H7 (cell line): ENCODE measurements around the gene LUM. TPM values are rescaled to one million over a fixed set of nuclear protein-coding genes. Genes with fewer than 3 reads are reported as not detected.

Source experiments
- DNase-seq: peaks from one replicate; pipeline ENCODE4 v3.0.0; 2012
- H3K27me3 ChIP-seq: 2 replicates; pipeline ENCODE4 v1.6.0; 2011; ENCODE audit warnings: mild to moderate bottlenecking, low read length; ENCODE audit not compliant: control insufficient read depth, insufficient read depth
- H3K36me3 ChIP-seq: replicated peaks from 2 replicates; pipeline ENCODE4 v1.5.1; 2011; ENCODE audit warnings: low read length; ENCODE audit not compliant: control insufficient read depth, insufficient read depth
- H3K4me3 ChIP-seq: 2 replicates; pipeline ENCODE4 v1.5.1; 2011; ENCODE audit warnings: low read depth, mild to moderate bottlenecking, control low read depth, low read length, moderate library complexity; ENCODE audit not compliant: insufficient read depth
- total RNA-seq: library from RNA; depleted of rRNA; stranded (reverse); fragments of >200 nt; shearing (Covaris generic); gene quantifications from 2 replicates; pipeline ENCODE4 v1.2.3, GENCODE V29; 2014

Gene LUM
- total RNA-seq, 1 experiment from 2014 or later = not detected

GRCh38 chr12:91073426-91073825 lies 37.9 kb downstream of the LUM start:
- H3K36me3 ChIP-seq = no peaks in the 10 kb centered on the region
- H3K4me3 ChIP-seq = no peak overlapping the region
- no peak for DNase-seq
- no peaks in the 10 kb centered on the region for H3K27me3 ChIP-seq

- Histone ChIP-seq H3K4me3 (no peak overlapping the region), H3K36me3 (no peaks in the 10 kb centered on the region), H3K27me3 (no peaks in the 10 kb centered on the region)
- DNase-seq = no peak
Measured at GRCh38 chr12:91072931-91073330, 38.4 kb downstream of the LUM start.

- Histone ChIP-seq H3K4me3 (no peak overlapping the region), H3K27me3 (no peaks in the 10 kb centered on the region), H3K36me3 (no peaks in the 10 kb centered on the region)
- DNase-seq = no peak
Measured at GRCh38 chr12:91070936-91071335, 40.4 kb downstream of the LUM start.

GRCh38 chr12:91065396-91065795 lies 45.9 kb downstream of the LUM start:
- no peak overlapping the region for H3K4me3 ChIP-seq
- no peaks in the 10 kb centered on the region for H3K36me3 ChIP-seq
- H3K27me3 ChIP-seq = no peaks in the 10 kb centered on the region
- DNase-seq = no peak

- DNase-seq = no peak
- H3K4me3 ChIP-seq = no peak overlapping the region
- no peaks in the 10 kb centered on the region for H3K36me3 ChIP-seq
Measured at GRCh38 chr12:91064640-91065039, 46.7 kb downstream of the LUM start.

GRCh38 chr12:91061091-91061490 lies 50.2 kb downstream of the LUM start:
- Histone ChIP-seq H3K36me3 (no peaks in the 10 kb centered on the region), H3K27me3 (no peaks in the 10 kb centered on the region), H3K4me3 (no peak overlapping the region)
- DNase-seq = no peak

More at GRCh38 chr12:91064640-91065039, 46.7 kb downstream of the LUM start:
- H3K27me3 ChIP-seq = no peaks in the 10 kb centered on the region

GRCh38 chr12:91059211-91059610 lies 52.1 kb downstream of the LUM start:
- H3K27me3 ChIP-seq = no peaks in the 10 kb centered on the region
- DNase-seq = no peak
- H3K4me3 ChIP-seq = no peak overlapping the region
- H3K36me3 ChIP-seq = no peaks in the 10 kb centered on the region

GRCh38 chr12:91058786-91059185 lies 52.5 kb downstream of the LUM start:
- no peak for DNase-seq
- no peaks in the 10 kb centered on the region for H3K36me3 ChIP-seq
- H3K4me3 ChIP-seq = no peak overlapping the region
- H3K27me3 ChIP-seq = no peaks in the 10 kb centered on the region

GRCh38 chr12:91057368-91058165 lies 53.7 kb downstream of the LUM start, which contains the start of gene KERA:
Gene KERA, minus strand, starts transcription at chr12:91058024. Its CDS starts 1,743 bp downstream, at chr12:91056281.
- Histone ChIP-seq H3K36me3 (no peaks in the 10 kb centered on the region), H3K27me3 (no peaks in the 10 kb centered on the region), H3K4me3 (no peak within 1 kb of the TSS)
- DNase-seq = no peak

- H3K4me3 ChIP-seq = no peak overlapping the region
- H3K36me3 ChIP-seq = no peaks in the 10 kb centered on the region
- H3K27me3 ChIP-seq = no peaks in the 10 kb centered on the region
- DNase-seq = no peak
Measured at GRCh38 chr12:91056488-91056887, 54.8 kb downstream of the LUM start.

- H3K27me3 ChIP-seq = no peaks in the 10 kb centered on the region
- no peak for DNase-seq
- no peak overlapping the region for H3K4me3 ChIP-seq
- H3K36me3 ChIP-seq = no peaks in the 10 kb centered on the region
Measured at GRCh38 chr12:91055976-91056375, 55.3 kb downstream of the LUM start.

- no peak for DNase-seq
- Histone ChIP-seq H3K4me3 (no peak overlapping the region), H3K27me3 (no peaks in the 10 kb centered on the region), H3K36me3 (no peaks in the 10 kb centered on the region)
Measured at GRCh38 chr12:91053951-91054715, 57.2 kb downstream of the LUM start.
